ENCODE measurements around the gene TOR1AIP2. TPM values are rescaled to one million over a fixed set of nuclear protein-coding genes. Genes with fewer than 3 reads are reported as not detected.

Gene TOR1AIP2
- total and polyA plus RNA-seq, 11 donors: 12.7 to 73.2 (median 54.5) TPM

GRCh38 chr1:179871940-179872339 lies 5.7 kb downstream of the TOR1AIP2 start:
- H3K4me3 ChIP-seq: no peak overlapping the region
- no peaks in the 10 kb centered on the region for H3K27me3 ChIP-seq
- H3K27ac ChIP-seq: peak overlapping the region in 1 of 12 donors; percentile 11
- WGBS, 4 donors: 43 to 73% (median 68%) methylated on average over 1 of the region's 1 CpG
- intact Hi-C loops (cut with DNase I): loop anchor here in 2 of 10 donors (10.0 kb wide), 1 partner anchor 303 kb away; no protein-coding TSS in a partner anchor
- H3K36me3 ChIP-seq: peaks cover 0 to 58% (median 34%) of the 10 kb centered on the region in 9 donors
- peaks cover 0 to 56% (median 46%) of the 10 kb centered on the region in 12 donors for H3K4me1 ChIP-seq
- TF ChIP-seq POLR2A (IDR thresholded peaks at IDR 0.05) (no peak), CTCF (IDR thresholded peaks at IDR 0.05) (no peak)
- no peaks in the 10 kb centered on the region for H3K9me3 ChIP-seq
- DNase-seq: no peak
- ATAC-seq: no peak

GRCh38 chr1:179870870-179871269 lies 6.7 kb downstream of the TOR1AIP2 start:
- H3K4me1 ChIP-seq: peaks cover 0 to 45% (median 35%) of the 10 kb centered on the region in 12 donors
- ATAC-seq: peak in 1 of 4 donors; percentile 43
- no peak overlapping the region for H3K4me3 ChIP-seq
- no peaks in the 10 kb centered on the region for H3K9me3 ChIP-seq
- H3K27me3 ChIP-seq: no peaks in the 10 kb centered on the region
- no peak for DNase-seq
- 70 to 89% (median 76%) methylated on average over 1 of the region's 1 CpG for WGBS, 4 donors
- no peak overlapping the region for H3K27ac ChIP-seq
- peaks cover 0 to 68% (median 42%) of the 10 kb centered on the region in 9 donors for H3K36me3 ChIP-seq
- intact Hi-C loops (cut with DNase I): loop anchor here in 2 of 10 donors (10.0 kb wide), 1 partner anchor 304 kb away; no protein-coding TSS in a partner anchor
- TF ChIP-seq POLR2A (IDR thresholded peaks at IDR 0.05) (no peak), CTCF (IDR thresholded peaks at IDR 0.05) (no peak)

GRCh38 chr1:179867493-179868330 lies 9.9 kb downstream of the TOR1AIP2 start:
- 9 to 14% (median 10%) methylated on average over 1 of the region's 1 CpG for WGBS, 4 donors
- no peak overlapping the region for H3K4me3 ChIP-seq
- intact Hi-C loops (cut with DNase I): loop anchor here in 8 of 10 donors (5.0 to 10.0 kb wide), 4 partner anchors 167 to 317 kb away; no protein-coding TSS in a partner anchor
- no peaks in the 10 kb centered on the region for H3K9me3 ChIP-seq
- ATAC-seq (peak in 3 of 4 donors; percentile 45 to 63 (median 55)), DNase-seq (peak in 1 of 5 donors; percentile 47)
- no peak overlapping the region for H3K27ac ChIP-seq
- no peaks in the 10 kb centered on the region for H3K27me3 ChIP-seq
- H3K4me1 ChIP-seq: peaks cover 0 to 36% (median 20%) of the 10 kb centered on the region in 12 donors
- H3K36me3 ChIP-seq: peaks cover 0 to 83% (median 58%) of the 10 kb centered on the region in 9 donors
- no peak for TF ChIP-seq POLR2A (IDR thresholded peaks at IDR 0.05)
- peak; percentile 42 to 73 (median 63) for TF ChIP-seq CTCF (IDR thresholded peaks at IDR 0.05)

- 90 to 97% (median 93%) methylated on average over 7 of the region's 7 CpGs for WGBS, 4 donors
- intact Hi-C loops (cut with DNase I): loop anchor here in 8 of 10 donors (5.0 to 10.0 kb wide), 4 partner anchors 168 to 318 kb away; no protein-coding TSS in a partner anchor
- ATAC-seq: no peak
- no peak overlapping the region for H3K4me3 ChIP-seq
- no peak overlapping the region for H3K27ac ChIP-seq
- peaks cover 0 to 80% (median 68%) of the 10 kb centered on the region in 9 donors for H3K36me3 ChIP-seq
- no peaks in the 10 kb centered on the region for H3K9me3 ChIP-seq
- no peaks in the 10 kb centered on the region for H3K27me3 ChIP-seq
- H3K4me1 ChIP-seq: peaks cover 0 to 25% (median 9%) of the 10 kb centered on the region in 12 donors
- TF ChIP-seq POLR2A (IDR thresholded peaks at IDR 0.05) (no peak), CTCF (IDR thresholded peaks at IDR 0.05) (no peak)
- no peak for DNase-seq
These were observed 11.0 kb downstream of the TOR1AIP2 start for GRCh38 chr1:179866616-179867015.
